Renal pelvis (tissue), 4 donors: ENCODE measurements around the gene FAM162A. TPM values are rescaled to one million over a fixed set of nuclear protein-coding genes. Genes with fewer than 3 reads are reported as not detected.

ENCODE experiments used
- DNase-seq: peaks from one replicate; pipeline ENCODE4 v3.0.0-alpha.2; 2013
- polyA plus RNA-seq, 3 donors: library from polyadenylated mRNA; unstranded; fragments of 120-200 nt; gene quantifications; one replicate each; pipeline ENCODE4 v1.2.1, GENCODE V29; 2013; ENCODE audit not compliant: insufficient read length in 3 of 3

FAM162A gene
- polyA plus RNA-seq, 3 donors: 60.9 to 70.8 (median 68.9) TPM

DNA sequence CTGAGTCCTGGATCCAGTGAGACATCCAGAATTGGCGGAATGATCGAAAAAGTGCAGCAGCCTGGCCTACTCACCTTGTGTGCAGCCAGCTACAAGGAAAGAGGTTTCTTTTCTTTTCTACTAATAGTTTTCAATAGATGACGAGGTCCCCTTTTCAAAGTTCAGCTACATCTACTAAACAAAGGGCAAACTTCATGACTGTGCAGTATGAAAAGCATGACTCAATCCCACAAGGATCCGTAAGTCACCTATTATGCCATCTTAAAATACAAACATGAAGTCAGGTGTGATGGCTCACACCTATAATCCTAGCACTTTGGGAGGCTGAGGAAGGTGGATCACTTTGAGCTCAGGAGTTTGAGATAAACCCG, 17.6 kb upstream of the FAM162A start:
- DNase-seq: no peak

DNA sequence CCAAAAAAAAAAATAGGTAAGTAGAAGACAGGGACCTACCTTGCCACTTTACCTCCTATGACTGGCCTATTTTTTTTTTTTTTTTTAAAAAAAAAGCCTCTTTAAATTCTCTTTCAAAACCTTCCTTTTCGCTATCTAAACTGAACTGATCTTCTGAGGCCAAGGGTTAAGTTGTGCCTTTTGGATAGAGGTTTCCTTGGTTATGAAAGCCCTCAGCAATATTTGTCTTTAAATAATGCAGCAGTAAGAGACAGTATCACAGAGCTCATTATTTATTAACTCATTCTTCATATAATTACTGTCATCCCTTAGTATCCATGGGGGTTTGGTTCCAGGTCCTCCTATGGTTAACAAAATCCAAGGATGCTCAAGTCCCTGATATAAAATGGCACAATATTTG, 9.9 kb upstream of the FAM162A start:
- no peak for DNase-seq

DNA sequence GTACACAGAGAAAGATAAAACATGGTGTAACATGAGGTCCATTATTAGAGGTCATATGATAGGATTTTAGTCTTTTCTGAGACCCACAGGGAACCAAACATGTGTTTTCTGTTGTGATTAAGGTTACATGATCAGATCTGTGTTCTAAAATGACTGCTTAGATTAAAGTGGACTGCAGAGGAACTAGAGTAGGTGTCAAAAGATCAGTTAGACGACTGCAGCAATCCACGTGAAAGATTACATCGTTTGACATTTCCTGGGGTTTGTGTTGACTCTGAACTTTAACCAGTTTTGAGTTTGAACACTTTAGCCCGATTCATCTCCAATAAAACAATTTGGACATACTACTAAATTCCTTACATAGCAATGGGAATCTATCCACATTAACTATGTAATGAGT, 6.0 kb upstream of the FAM162A start:
- no peak for DNase-seq

DNA sequence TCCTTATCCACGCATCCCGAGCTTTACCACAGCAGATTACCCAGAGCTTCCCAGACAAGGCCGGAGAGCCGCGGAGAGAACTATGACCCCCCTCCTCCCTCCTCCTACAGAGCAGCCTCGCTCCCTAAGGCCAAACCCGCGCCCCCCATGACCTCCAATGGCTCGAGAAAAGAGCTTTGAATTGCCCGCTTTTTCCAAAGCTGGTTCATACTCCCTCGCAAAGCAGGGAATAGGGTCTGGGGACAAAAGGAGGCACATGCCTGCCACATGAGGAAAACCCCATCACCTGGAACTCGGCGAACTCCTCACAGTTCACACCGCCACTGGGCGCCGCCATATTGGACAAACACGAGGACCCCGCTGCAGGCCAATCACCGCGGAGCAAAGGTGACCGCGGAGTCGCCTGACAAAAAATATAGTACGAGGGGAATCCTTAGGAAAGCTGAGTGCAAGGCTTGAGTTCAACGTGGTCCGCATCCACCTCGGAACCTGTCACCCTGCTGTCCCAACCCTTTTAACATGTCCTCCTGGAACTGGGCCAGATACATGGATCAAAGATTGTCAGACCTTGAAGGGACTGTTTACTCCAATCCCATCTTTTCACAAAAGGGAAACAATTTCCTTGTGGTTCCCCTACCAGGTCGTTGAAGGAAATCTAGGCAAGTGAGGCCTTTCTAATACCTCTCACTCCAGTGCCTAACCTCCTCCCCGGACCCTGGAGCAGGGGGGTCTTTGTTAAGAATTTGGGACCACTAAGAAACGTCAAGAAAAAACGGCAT, 905 bp upstream of the FAM162A start, which contains the start of gene MIX23:
TSS of gene MIX23 (minus strand) at position 344 of the 779 bp plus-strand sequence. CDS start at position 337, 7 bp downstream.
- DNase-seq: peak; percentile 91

DNA sequence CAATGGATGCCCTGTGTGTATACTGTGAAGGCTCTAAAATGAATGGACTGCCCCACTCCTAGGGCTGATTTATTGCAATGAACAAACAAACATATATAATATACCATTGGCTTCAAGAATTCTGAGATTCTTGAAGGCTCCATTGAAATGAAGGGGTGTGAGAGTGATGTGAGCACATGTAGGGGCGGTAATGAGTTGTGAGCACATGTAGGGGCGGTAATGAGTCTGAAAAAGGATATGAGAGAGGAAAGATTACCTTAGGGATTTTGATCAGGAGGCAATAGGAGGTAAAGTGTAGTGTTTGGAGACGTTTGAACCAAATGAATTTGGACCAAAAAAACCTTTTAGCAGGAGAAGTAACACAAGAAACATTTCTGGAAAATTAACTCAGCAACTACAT, 3.7 kb downstream of the FAM162A start:
- DNase-seq: no peak

DNA sequence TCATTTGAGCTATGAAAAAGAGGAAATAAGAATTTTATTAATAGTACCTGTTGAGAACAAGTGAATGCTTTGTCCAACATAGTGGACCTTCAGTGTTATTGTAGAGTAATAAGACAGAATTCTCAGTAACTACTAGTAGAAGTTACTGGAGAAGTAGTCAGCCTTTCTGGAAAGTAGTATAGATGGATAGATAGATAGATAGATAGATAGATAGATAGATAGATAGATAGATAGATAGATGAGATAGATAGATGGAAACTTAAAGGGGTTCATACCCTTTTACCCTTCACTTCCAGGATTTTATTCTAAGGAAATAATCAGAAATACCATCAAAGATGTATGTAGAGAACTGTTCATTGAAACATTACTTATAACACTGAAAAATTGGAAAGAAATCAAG, 5.2 kb downstream of the FAM162A start:
- DNase-seq: no peak

DNA sequence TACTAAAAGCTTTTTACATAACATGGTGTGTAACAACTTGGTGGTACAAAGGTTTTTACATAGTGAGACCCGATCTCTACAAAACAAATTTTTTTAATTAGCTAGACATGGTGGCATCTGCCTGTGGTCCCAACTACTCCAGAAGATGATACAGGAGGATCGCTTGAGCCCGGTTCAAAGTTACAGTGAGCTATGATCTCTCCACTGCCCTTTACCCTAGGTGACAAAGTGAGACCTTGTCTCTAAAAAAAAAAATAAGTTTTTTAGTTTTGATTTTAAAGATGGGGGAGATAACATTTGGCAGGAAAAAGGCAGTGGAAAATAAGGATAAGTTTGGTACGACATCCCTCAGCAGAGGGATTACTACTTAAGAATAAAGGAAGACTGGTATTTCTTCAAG, 5.9 kb downstream of the FAM162A start:
- no peak for DNase-seq

DNA sequence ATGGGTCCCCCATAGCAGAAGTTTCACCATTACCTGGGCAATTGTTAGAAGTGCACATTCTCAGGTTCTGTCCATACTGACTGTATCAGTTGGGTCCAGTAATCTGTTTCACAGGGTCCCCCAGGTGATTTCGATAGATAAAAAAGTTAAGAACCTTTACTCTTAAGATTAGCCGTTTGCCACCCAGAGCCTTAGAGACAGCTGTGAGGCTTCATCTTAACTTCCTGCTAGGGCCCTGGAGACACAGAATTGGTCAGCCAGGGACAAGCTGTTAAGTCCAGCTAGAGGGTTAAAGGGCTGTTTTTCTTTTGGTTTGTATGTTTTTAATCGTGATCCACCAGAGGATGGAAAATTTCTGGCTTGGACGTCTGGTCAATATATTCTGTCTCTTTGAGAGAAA, 6.7 kb downstream of the FAM162A start:
- DNase-seq: peak; percentile 24

DNA sequence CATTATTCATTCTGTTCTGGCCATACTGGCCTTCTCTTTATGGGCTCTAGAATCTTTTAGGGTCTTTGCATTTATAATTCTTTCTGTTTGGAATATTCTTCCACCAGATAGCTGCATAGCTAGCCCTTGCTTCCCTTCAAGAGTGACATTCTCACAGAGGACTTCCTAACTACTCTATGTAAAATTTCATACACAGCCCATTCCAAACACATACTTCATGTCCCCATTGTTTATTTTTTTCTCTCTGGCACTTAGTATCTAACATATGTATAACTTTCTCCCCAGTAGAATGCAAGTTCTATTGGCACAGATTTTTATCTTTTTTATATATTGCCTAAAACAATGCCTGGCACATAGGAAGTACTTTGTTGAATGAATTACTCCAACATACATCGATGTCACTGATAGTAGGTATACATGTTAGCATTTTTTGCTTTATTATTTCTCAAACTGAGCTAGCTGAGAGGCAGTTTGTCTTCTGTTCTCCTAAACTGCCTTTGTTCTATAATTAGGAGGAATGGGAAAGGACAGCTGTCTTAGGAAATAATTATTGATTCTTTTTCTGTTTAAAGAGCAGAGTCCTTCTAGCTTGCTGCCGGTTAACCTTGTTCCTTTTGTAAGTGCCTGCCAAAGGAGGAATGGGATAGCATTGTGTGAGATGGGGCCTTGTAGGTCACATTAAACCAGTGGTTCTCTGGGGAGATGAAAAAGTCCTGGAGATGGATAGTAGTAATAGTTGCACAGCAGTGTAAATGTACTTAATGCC, 7.9 kb downstream of the FAM162A start:
- no peak for DNase-seq

DNA sequence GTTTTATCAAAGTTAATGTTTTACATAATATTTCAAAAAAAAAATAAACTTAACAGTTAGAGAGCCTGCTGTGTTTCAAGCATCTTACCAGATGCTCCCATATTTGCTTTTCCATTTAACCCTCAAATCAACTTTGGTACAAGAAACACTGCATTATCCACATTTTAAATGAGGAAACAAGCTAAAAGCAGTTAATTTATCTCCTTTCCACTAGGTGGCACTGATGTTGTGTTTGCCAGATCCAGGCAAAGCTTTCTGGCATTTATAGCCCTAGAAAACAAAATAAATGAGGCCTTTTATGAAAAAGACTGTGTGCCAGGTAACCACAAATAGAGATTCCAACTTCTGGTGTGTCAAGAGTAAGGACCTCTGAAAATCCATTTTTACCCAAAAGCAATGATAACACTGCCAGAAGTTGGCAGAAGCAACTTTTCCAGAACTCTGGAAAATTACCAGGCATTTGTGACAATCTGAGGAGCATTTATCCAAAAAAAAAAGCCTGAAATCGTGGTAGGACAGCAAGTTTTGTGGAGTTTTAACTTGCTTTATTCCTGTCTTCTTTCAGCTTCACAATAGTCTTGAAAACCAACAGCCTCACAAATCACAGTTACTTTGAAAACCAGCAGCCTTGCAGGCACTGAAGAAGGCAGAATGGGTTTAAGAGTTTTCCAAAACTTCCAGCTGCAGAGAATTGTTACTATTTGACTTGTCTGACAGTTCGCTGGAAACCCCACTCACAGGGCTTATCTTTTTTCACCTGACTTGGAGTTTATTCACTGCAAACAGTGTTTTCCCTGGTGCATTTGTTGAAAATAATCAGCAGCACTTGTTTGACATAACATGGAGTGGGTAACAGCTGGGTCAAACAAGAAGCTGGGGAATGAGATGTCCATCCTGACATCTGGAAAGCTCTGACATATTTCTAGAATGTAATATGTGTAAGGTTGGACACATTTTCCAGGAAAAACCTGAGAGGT, 9.2 kb downstream of the FAM162A start:
- DNase-seq: peak; percentile 37

DNA sequence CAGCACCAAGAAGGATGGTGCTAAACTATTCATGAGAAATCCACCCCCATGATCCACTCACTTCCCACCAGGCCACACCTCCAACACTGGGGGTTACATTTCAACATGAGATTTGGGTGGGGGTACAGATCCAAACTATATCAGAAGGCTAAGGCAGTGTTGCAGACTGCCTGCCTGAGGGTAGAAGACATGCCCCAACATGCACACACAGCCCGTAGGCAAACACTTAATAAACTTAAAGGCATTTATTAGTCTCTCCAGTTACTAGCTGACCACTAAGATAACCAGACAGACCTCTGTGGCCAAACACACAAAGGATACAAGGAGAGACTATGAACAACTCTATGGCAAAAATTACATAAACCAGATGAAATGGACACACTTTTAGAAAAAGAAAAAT, 10.2 kb downstream of the FAM162A start:
- no peak for DNase-seq

DNA sequence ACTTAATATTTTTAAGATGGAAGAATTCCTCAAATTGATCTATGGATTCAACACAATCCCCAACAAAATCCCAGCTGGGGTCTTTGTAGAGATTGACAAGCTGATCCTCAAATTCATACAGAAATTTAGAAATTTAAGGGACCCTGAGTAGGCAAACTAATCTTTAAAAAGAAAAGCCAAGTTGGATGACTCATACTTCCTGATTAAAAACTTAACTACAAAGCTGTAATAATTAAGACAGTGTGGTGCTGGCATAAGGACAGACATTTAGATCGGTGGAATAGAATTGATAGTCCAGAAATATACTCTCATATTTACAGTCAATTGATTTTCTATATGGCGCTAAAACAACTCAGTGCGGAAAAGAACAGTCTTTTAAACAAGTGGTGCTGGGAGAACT, 11.6 kb downstream of the FAM162A start:
- no peak for DNase-seq

DNA sequence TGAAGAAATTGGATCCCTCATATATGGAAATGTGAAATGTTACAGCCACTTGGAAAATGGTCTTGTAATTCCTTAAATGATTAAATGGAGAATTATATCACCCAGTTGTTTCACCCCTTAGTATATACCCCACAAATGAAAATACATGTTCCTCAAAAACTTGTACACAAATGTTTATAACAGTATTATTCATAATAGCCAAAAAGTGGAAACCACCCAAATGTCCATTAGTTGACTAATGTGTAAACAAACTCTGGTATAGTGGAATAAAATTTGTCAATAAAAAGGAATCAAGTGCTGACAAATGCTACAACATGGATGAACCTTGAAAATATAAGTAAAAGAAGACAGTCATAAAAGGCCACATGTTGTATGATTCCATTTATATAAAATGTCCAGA, 12.5 kb downstream of the FAM162A start:
- DNase-seq: no peak

DNA sequence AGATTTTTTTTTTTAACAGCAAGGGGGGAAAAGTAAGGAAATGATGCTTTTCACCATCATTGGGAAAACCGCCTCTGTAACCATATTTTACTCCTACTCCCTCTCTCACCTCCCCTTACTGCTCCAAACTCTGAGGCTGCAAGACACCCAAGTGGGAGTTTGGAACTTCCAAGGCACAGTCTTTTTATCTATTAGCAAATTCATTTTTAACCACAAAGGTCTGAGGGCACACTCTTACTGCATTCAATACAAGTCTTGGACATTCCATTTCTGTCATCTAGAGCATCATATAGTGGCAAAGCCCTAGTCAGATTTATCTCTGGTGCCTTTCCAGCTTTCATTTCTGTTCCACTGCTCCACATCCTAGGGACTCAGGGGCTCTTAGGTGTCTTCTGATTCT, 13.2 kb downstream of the FAM162A start:
- no peak for DNase-seq

DNA sequence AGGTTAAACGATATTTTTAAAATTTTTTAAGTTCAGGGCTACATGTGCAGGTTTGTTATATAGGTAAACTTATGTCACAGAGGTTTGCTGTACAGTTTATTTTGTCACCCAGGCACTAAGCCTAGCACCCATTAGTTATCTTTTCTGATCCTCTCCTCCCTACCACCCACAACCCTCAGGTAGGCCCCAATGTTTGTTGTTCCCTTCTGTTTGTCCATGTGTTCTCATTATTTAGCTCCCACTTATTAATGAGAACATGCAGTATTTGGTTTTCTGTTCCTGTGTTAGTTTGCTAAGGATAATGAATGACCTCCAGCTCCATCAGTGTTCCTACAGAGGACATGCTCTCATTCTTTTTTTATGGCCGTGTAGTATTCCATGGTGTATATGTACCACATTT, 14.9 kb downstream of the FAM162A start:
- DNase-seq: no peak

DNA sequence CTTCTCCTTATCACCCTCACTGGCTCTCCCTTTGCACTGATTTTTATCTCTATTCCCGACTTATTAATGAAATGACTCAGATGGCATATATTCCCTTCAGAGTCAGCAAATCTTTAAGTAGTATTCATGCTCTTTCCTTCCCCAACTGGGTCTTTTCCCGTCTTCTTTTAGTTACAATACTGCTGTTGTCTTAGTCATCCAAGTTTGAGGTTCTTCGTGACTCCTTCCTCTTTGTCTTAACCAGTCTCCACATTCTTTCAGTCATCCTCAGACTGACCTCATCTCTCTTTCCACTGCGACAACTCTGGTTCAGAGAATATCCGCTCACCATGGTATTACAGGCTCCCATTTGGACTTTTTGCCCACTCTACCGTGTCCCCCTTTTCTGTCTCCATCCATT, 19.5 kb downstream of the FAM162A start:
- no peak for DNase-seq

DNA sequence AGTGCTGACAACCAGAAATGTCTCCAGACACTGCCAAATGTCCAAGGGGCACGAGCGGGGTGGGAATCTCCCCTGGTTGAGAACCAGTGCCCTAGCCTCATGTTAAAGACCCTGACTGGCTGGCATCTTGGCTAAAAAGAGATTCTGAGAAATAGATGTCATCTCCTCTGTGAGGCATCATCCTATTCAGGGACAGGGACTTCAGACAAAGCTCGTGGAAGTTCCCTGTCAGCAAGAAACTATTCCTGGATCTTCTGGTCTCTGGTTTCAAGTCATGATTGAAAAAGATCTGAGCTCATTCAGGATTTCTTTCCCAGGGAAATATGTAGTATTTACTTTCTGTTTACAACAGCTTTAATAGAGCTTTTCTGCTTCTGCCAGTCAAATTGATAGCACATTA, 21.0 kb downstream of the FAM162A start:
- DNase-seq: no peak

DNA sequence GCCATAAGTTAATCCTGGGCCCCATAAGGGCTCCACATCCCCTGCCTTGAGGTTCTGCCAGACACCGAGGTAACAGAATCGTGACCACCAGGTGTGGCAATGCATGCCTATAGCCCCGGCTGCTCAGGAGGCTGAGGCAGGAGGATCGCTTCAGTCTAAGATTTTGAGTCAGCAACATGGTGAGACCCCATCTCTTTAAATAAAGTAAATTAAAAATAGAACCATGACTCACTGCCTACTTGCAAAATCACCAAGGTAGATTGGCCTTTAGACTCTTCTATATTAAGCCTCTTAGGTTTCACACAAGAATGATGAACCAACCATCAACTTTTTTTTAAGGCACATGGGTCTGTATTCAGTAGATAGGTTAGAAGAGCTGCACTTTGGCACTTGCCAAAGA, 22.2 kb downstream of the FAM162A start:
- no peak for DNase-seq

DNA sequence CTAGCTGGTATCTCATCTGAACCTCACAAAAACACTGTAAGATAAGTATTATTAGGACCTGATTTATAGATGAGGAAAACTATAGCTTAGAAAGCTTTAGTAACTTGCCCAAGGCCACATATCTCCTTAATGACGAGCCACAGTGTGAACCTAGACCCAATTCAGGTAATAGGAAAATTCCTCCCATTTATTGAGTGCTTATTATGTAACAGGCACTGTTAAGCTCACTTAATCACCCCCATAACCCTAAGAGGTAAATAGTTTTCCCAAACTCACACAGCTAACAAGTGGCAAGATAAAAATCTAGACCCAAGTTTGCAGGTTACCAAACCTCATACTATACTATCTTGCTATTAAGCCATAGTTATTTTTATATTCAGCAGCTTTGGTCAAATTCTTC, 24.0 kb downstream of the FAM162A start:
- no peak for DNase-seq

DNA sequence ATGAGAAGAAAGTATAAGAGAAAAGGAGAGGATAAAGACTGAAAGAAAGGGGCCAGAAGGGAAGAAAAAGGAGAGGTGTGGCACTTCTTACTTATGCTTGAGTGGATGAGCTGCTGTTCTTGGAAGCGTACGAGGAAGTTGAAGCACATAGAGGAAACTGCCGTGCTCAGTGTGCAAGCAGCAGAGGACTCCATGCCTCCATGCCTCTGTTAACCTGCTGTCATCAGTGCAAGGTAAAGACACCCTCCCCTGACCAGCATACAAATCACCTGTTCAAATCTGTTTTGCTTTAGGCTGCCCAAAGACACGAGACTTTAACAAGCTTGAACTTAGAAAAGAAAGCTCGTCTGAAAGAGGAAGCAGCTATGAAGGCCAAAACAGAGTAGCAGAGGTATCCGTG, 25.5 kb downstream of the FAM162A start:
- no peak for DNase-seq

DNA sequence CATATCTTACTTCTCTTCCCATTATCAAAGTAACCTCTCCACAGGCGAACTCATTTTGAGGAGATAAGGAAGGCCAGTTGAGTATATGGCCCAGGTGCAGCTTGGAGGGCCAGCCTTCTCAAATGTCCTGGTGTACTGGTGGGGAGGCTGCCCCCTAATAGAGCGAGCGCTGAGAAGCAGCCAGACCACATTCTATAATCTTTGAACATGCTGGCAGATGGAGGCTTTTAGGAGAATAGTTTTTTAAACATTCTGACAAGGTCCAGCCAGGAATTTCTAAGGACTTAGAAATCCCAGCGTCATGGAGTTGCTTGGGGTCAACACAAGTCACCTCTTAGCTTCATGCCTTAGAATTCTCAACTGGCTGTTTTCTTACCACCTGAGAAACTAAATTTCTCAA, 26.1 kb downstream of the FAM162A start:
- DNase-seq: no peak

DNA sequence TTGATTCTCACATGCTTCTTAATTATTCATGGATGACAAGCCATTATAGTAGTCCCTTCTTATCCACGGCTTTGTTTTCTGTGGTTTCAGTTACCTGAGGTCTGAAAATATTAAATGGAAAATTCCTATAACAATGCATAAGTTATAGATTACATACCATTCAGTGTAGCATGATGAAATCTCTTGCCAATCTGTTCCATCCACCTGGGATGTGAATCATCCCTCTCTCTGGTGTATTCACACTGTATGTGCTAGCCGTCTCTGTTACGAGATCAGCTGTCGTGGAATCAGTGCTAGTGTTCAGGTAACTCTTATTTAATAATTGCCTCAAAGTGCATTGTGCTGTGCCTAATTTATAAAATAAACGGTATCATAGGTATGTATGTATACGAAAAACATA, 26.7 kb downstream of the FAM162A start:
- no peak for DNase-seq
